ENCODE results near the gene CHI3L2. TPM values are rescaled to one million over a fixed set of nuclear protein-coding genes. Genes with fewer than 3 reads are reported as not detected.

The CHI3L2 gene
- total and polyA plus RNA-seq, 4 donors: 30.1 to 298 (median 141) TPM

DNA sequence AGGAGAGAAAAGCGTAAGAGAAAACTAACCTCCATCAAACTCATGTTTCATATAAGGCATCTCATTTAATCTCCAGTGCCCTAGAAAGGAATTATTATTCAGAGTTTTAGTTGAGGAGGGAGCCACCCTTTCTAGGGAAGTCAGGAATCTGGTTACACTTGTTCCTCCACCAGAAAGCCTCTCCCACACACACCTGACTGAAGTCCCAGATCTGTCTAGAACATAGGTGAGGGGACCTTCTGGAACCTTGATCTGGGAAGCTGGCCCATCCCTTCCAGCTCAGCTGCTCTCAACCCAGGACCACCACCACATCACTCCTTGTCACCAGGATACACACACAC is 25.2 kb upstream of the CHI3L2 start:
- Histone ChIP-seq H3K9me3 (ENCODE audit: control insufficient read depth in 4 of 4, insufficient read depth in 3 of 4, low read length in 3 of 4) (no peaks in the 10 kb centered on the region), H3K9ac (ENCODE audit: insufficient read depth in 1 of 2, low read length in 2 of 2) (no peak overlapping the region), H3K4me1 (ENCODE audit: control insufficient read depth in 5 of 5, insufficient read depth in 5 of 5, low read length in 5 of 5) (peaks cover 0 to 30% (median 2%) of the 10 kb centered on the region in 5 donors), H3K27ac (ENCODE audit: low read depth in 1 of 2, low read length in 1 of 2) (peak overlapping the region in 1 of 2 donors; percentile 96), H3K36me3 (ENCODE audit: control insufficient read depth in 4 of 4, insufficient read depth in 4 of 4, low read length in 4 of 4) (peaks cover 0 to 8% (median 0%) of the 10 kb centered on the region in 4 donors), H3K27me3 (ENCODE audit: control insufficient read depth in 3 of 3, insufficient read depth in 3 of 3, low read length in 2 of 3) (peaks cover 0 to 20% (median 3%) of the 10 kb centered on the region in 3 donors), H3K4me3 (no peak overlapping the region)
- WGBS, 2 donors: 92 to 96% methylated on average over 1 of the region's 1 CpG
- TF ChIP-seq, protein P1, sequence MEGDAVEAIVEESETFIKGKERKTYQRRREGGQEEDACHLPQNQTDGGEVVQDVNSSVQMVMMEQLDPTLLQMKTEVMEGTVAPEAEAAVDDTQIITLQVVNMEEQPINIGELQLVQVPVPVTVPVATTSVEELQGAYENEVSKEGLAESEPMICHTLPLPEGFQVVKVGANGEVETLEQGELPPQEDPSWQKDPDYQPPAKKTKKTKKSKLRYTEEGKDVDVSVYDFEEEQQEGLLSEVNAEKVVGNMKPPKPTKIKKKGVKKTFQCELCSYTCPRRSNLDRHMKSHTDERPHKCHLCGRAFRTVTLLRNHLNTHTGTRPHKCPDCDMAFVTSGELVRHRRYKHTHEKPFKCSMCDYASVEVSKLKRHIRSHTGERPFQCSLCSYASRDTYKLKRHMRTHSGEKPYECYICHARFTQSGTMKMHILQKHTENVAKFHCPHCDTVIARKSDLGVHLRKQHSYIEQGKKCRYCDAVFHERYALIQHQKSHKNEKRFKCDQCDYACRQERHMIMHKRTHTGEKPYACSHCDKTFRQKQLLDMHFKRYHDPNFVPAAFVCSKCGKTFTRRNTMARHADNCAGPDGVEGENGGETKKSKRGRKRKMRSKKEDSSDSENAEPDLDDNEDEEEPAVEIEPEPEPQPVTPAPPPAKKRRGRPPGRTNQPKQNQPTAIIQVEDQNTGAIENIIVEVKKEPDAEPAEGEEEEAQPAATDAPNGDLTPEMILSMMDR (IDR thresholded peaks at IDR 0.05; ENCODE audit: control extremely low read depth, extremely low read depth): no peak
- peak in 1 of 3 donors; percentile 47 for DNase-seq
- ATAC-seq (ENCODE audit: insufficient read depth, low FRiP score): no peak

DNA sequence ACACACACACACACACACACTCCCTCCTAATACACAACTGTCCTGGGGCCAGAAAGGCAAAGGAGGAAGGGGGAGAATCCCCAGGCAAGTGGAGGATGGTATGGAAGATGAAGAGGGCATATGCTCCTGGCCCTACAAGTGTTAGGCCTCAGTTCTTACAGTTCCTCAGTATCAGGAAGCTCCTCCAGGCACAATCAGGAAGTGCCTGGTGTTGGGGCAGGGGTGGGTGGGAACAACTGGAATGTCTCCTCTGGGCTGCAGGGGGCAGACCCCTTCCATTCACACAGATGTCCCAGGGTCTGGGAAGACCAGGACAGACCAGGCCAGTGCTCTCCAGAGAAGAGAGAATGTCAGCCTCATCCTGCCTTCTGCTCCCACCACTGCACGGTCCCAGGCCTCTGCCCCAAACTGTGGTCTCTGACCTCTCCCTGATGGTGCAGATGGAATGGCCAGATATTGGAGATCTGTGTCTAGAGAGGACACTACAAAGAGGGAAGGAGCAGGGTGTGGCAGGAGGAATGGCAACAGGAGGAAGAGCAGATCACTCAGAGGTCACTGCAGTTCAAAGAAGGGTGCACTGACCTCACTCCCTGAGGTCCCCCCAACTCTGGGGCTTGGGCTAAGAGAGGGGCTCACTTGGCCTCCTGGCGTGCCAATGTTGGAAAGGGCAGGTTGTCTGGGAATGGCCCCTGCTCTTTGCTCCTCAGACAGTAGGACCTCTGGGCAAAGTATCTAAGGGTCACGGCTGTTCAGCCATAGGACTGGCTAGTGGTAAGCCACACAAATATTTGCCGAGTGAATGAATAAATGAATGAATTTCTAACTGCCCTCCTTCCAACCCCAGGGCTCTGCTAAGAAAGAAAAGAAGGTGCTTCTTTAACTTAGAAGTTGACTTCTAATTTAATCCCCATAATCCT is 24.5 kb upstream of the CHI3L2 start:
- Histone ChIP-seq H3K9me3 (ENCODE audit: control insufficient read depth in 4 of 4, insufficient read depth in 3 of 4, low read length in 3 of 4) (no peaks in the 10 kb centered on the region), H3K27me3 (ENCODE audit: control insufficient read depth in 3 of 3, insufficient read depth in 3 of 3, low read length in 2 of 3) (peaks cover 0 to 20% (median 3%) of the 10 kb centered on the region in 3 donors), H3K4me3 (no peak overlapping the region), H3K4me1 (ENCODE audit: control insufficient read depth in 5 of 5, insufficient read depth in 5 of 5, low read length in 5 of 5) (peaks cover 0 to 30% (median 2%) of the 10 kb centered on the region in 5 donors), H3K9ac (ENCODE audit: insufficient read depth in 1 of 2, low read length in 2 of 2) (no peak overlapping the region), H3K27ac (ENCODE audit: low read depth in 1 of 2, low read length in 1 of 2) (peak overlapping the region in 1 of 2 donors; percentile 96), H3K36me3 (ENCODE audit: control insufficient read depth in 4 of 4, insufficient read depth in 4 of 4, low read length in 4 of 4) (peaks cover 0 to 2% (median 0%) of the 10 kb centered on the region in 4 donors)
- DNase-seq (no peak), ATAC-seq (ENCODE audit: insufficient read depth, low FRiP score) (no peak)
- WGBS, 2 donors: 48 to 58% methylated on average over 4 of the region's 4 CpGs
- TF ChIP-seq, protein P1 (IDR thresholded peaks at IDR 0.05; ENCODE audit: control extremely low read depth, extremely low read depth): no peak

DNA sequence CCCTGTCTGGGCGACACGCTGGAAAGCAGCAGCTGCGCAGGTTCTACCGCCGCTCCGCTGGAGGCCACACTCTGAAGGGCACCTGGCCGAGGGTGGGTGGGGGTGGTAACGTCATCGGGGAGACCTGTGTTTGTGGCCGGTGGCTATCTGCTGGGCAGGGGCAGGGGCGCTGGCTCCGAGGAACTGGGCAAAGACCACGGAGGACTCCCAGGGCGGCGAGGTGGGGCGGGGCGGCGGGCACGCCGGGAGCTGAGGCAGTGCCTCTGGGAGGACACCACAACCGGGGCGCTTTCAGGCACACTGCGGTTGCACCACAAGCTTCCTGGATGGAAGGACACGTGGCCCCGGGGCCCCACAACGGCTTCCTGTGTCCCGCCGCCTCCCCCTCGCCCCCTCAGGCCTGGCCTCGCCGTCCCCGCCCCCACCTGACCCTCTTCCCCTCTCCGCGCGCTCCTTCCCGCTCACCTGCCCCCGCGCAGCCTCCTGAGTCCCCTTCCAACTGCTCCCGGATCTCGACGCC is 23.8 kb upstream of the CHI3L2 start:
- TF ChIP-seq, protein P1 (IDR thresholded peaks at IDR 0.05; ENCODE audit: control extremely low read depth, extremely low read depth): no peak

More for the DNA sequence above, 23.8 kb upstream of the CHI3L2 start:
- 4 to 11% methylated on average over 30 to 41 of the region's 41 CpGs for WGBS, 2 donors
- peak; percentile 62 for ATAC-seq (ENCODE audit: insufficient read depth, low FRiP score)
- Histone ChIP-seq H3K27me3 (ENCODE audit: control insufficient read depth in 3 of 3, insufficient read depth in 3 of 3, low read length in 2 of 3) (peaks cover 0 to 20% (median 3%) of the 10 kb centered on the region in 3 donors), H3K4me1 (ENCODE audit: control insufficient read depth in 5 of 5, insufficient read depth in 5 of 5, low read length in 5 of 5) (peaks cover 0 to 28% (median 2%) of the 10 kb centered on the region in 5 donors), H3K9me3 (ENCODE audit: control insufficient read depth in 4 of 4, insufficient read depth in 3 of 4, low read length in 3 of 4) (no peaks in the 10 kb centered on the region), H3K4me3 (peak overlapping the region; percentile 70), H3K27ac (ENCODE audit: low read depth in 1 of 2, low read length in 1 of 2) (peak overlapping the region in 1 of 2 donors; percentile 96), H3K9ac (ENCODE audit: insufficient read depth in 1 of 2, low read length in 2 of 2) (no peak overlapping the region), H3K36me3 (ENCODE audit: control insufficient read depth in 4 of 4, insufficient read depth in 4 of 4, low read length in 4 of 4) (peaks cover 0 to 2% (median 0%) of the 10 kb centered on the region in 4 donors)
- peak in 2 of 3 donors; percentile 59 to 65 for DNase-seq
